ENCODE measurements around the gene ALX4. TPM values are rescaled to one million over a fixed set of nuclear protein-coding genes. Genes with fewer than 3 reads are reported as not detected.

Gene ALX4
- total RNA-seq, 4 donors from 2014 or later: 0.31 TPM; not detected in 3

- no peak for ATAC-seq
- no peak overlapping the region for H3K27ac ChIP-seq
- H3K4me1 ChIP-seq: no peaks in the 10 kb centered on the region
- H3K36me3 ChIP-seq: no peaks in the 10 kb centered on the region
- H3K4me3 ChIP-seq: no peak overlapping the region
- TF ChIP-seq POLR2AphosphoS5 (IDR thresholded peaks at IDR 0.05): no peak
- TF ChIP-seq EP300 (IDR thresholded peaks at IDR 0.05): no peak
- TF ChIP-seq POLR2A (IDR thresholded peaks at IDR 0.05): no peak
- 14 to 35% methylated on average over 7 to 8 of the region's 11 CpGs for WGBS, 2 donors (ENCODE audit: low coverage in 1 of 2)
- no peaks in the 10 kb centered on the region for H3K9me3 ChIP-seq
- peaks cover 84% of the 10 kb centered on the region for H3K27me3 ChIP-seq
Observed at GRCh38 chr11:44328138-44328660, 18.3 kb upstream of the ALX4 start.

- ATAC-seq: no peak
- no peak for TF ChIP-seq CTCF (IDR thresholded peaks at IDR 0.05)
- no peak for TF ChIP-seq POLR2AphosphoS5 (IDR thresholded peaks at IDR 0.05)
- TF ChIP-seq POLR2A (IDR thresholded peaks at IDR 0.05): no peak
- no peak for TF ChIP-seq EP300 (IDR thresholded peaks at IDR 0.05)
- no peak overlapping the region for H3K4me3 ChIP-seq
- no peaks in the 10 kb centered on the region for H3K36me3 ChIP-seq
- H3K9me3 ChIP-seq: no peaks in the 10 kb centered on the region
- no peak overlapping the region for H3K27ac ChIP-seq
- H3K4me1 ChIP-seq: no peaks in the 10 kb centered on the region
- 48 to 54% methylated on average over 8 to 10 of the region's 10 CpGs for WGBS, 2 donors (ENCODE audit: low coverage in 1 of 2)
- peaks cover 86% of the 10 kb centered on the region for H3K27me3 ChIP-seq
Observed at GRCh38 chr11:44327730-44328129, 17.8 kb upstream of the ALX4 start.

- no peak for TF ChIP-seq EP300 (IDR thresholded peaks at IDR 0.05)
- no peak for TF ChIP-seq POLR2A (IDR thresholded peaks at IDR 0.05)
- TF ChIP-seq POLR2AphosphoS5 (IDR thresholded peaks at IDR 0.05): no peak
- no peak for TF ChIP-seq CTCF (IDR thresholded peaks at IDR 0.05)
- 33 to 53% methylated on average over 8 to 10 of the region's 15 CpGs for WGBS, 2 donors (ENCODE audit: low coverage in 1 of 2)
- Histone ChIP-seq H3K27ac (no peak overlapping the region), H3K9me3 (no peaks in the 10 kb centered on the region), H3K36me3 (no peaks in the 10 kb centered on the region), H3K4me1 (no peaks in the 10 kb centered on the region), H3K4me3 (no peak overlapping the region), H3K27me3 (peaks cover 90% of the 10 kb centered on the region)
- no peak for ATAC-seq
Observed at GRCh38 chr11:44326615-44327475, 16.9 kb upstream of the ALX4 start.

- no peak overlapping the region for H3K4me3 ChIP-seq
- peaks cover 100% of the 10 kb centered on the region for H3K27me3 ChIP-seq
- WGBS, 2 donors (ENCODE audit: low coverage in 1 of 2): 62 to 85% methylated on average over 3 to 4 of the region's 5 CpGs
- TF ChIP-seq POLR2A (IDR thresholded peaks at IDR 0.05) (no peak), CTCF (IDR thresholded peaks at IDR 0.05) (no peak), EP300 (IDR thresholded peaks at IDR 0.05) (no peak), POLR2AphosphoS5 (IDR thresholded peaks at IDR 0.05) (no peak)
- H3K4me1 ChIP-seq: no peaks in the 10 kb centered on the region
- ATAC-seq: no peak
- H3K9me3 ChIP-seq: no peaks in the 10 kb centered on the region
- H3K27ac ChIP-seq: no peak overlapping the region
- no peaks in the 10 kb centered on the region for H3K36me3 ChIP-seq
Observed at GRCh38 chr11:44325698-44326097, 15.8 kb upstream of the ALX4 start.

GRCh38 chr11:44324749-44325525 is 15.0 kb upstream of the ALX4 start:
- Histone ChIP-seq H3K36me3 (no peaks in the 10 kb centered on the region), H3K27me3 (peaks cover 100% of the 10 kb centered on the region), H3K4me1 (peaks cover 0 to 3% (median 0%) of the 10 kb centered on the region in 3 donors), H3K9me3 (no peaks in the 10 kb centered on the region), H3K27ac (no peak overlapping the region), H3K4me3 (no peak overlapping the region)
- no peak for ATAC-seq
- 51 to 75% methylated on average over 4 to 8 of the region's 13 CpGs for WGBS, 2 donors (ENCODE audit: low coverage in 1 of 2)
- no peak for TF ChIP-seq EP300 (IDR thresholded peaks at IDR 0.05)
- no peak for TF ChIP-seq CTCF (IDR thresholded peaks at IDR 0.05)
- no peak for TF ChIP-seq POLR2A (IDR thresholded peaks at IDR 0.05)
- TF ChIP-seq POLR2AphosphoS5 (IDR thresholded peaks at IDR 0.05): no peak

Measured in gastroesophageal sphincter (tissue), 4 donors.